GM12878 (cell line): ENCODE data around the gene GAL3ST2. TPM values are rescaled to one million over a fixed set of nuclear protein-coding genes. Genes with fewer than 3 reads are reported as not detected.

Source experiments
- ATAC-seq: fragments of 200-7000 bp; cut with Tn5 transposase; 3 replicates; pipeline ENCODE4 v1.9.1; 2020; ENCODE audit warnings: mild to moderate bottlenecking, moderate library complexity
- BruUV-seq: library from RNA; stranded (reverse); fragments of 400-500 nt; replicated peaks from 2 replicates; lab custom pipeline; 2021; lab: Mats Ljungman, UMichigan
- CTCF ChIA-PET: fragments of 300-600 bp; sonication (Branson Sonifier 250); formaldehyde crosslinking; extraction: SDS; loops from one replicate; lab custom pipeline; 2021; ENCODE audit warnings: inconsistent platforms; lab: Yijun Ruan, JAX
- POLR2A ChIA-PET: fragments of 350-600 bp; formaldehyde crosslinking; extraction: SDS; loops from one replicate; lab custom pipeline; 2021; ENCODE audit warnings: inconsistent platforms; lab: Charles Lee
- RAD21 ChIA-PET: fragments of 300-600 bp; sonication (Branson Sonifier 250); formaldehyde crosslinking; loops from one replicate; lab custom pipeline; 2023; ENCODE audit warnings: antibody characterized with exemption; ENCODE audit not compliant: unreplicated experiment; lab: Charles Lee
- SMC1A ChIA-PET: fragments of 300-600 bp; sonication (Branson Sonifier 250); formaldehyde crosslinking; loops from one replicate; lab custom pipeline; 2023; ENCODE audit not compliant: unreplicated experiment, uncharacterized antibody; lab: Charles Lee
- DNase-seq: peaks from one replicate; pipeline ENCODE4 v3.0.0-alpha.2; 2011; ENCODE audit warnings: low read depth, low spot score
- FAIRE-seq: peaks from 3 replicates; lab custom pipeline; 2011; peaks lifted over from hg19 to GRCh38; lab: Jason Lieb, UNC
- H2AFZ ChIP-seq: 2 replicates; pipeline ENCODE4 v1.6.0; 2011; ENCODE audit warnings: low read depth, low read length, control low read depth; ENCODE audit not compliant: control insufficient read depth
- H3K27ac ChIP-seq: 2 replicates; pipeline ENCODE4 v1.5.1; 2011; ENCODE audit warnings: control low read depth; ENCODE audit not compliant: control insufficient read depth, insufficient read depth
- H3K27me3 ChIP-seq, 2 experiments: replicated peaks in 1 of 2; 2 replicates each; pipeline versions ENCODE4 v1.6.0 to v1.6.1; 2011; ENCODE audit warnings: low read length in 1 of 2; ENCODE audit not compliant: control insufficient read depth in 2 of 2, insufficient read depth in 2 of 2
- H3K36me3 ChIP-seq, 2 experiments: 2 replicates each; pipeline ENCODE4 v1.5.1; 2011; ENCODE audit warnings: low read length in 1 of 2; ENCODE audit not compliant: control insufficient read depth in 2 of 2, insufficient read depth in 2 of 2
- H3K4me1 ChIP-seq: 2 replicates; pipeline ENCODE4 v1.6.1; 2011; ENCODE audit warnings: mild to moderate bottlenecking, low read length, moderate library complexity, mixed read lengths; ENCODE audit not compliant: control insufficient read depth, insufficient read depth
- H3K4me2 ChIP-seq: 2 replicates; pipeline ENCODE4 v1.6.0; 2011; ENCODE audit warnings: control low read depth; ENCODE audit not compliant: control insufficient read depth, insufficient read depth
- H3K4me3 ChIP-seq: fragments of 200-600 bp; sonication (generic); 2 replicates; pipeline ENCODE4 v1.5.1; 2016
- H3K79me2 ChIP-seq: 2 replicates; pipeline ENCODE4 v1.6.0; 2011; ENCODE audit warnings: low read length; ENCODE audit not compliant: control insufficient read depth, insufficient read depth
- H3K9ac ChIP-seq: 2 replicates; pipeline ENCODE4 v1.8.0; 2011; ENCODE audit warnings: low read length, control low read depth, mixed read lengths; ENCODE audit not compliant: control insufficient read depth, insufficient read depth
- H3K9me3 ChIP-seq: replicated peaks from 3 replicates; pipeline ENCODE4 v1.5.1; 2011; ENCODE audit warnings: mild to moderate bottlenecking, low read length; ENCODE audit not compliant: control insufficient read depth, insufficient read depth
- H4K20me1 ChIP-seq: 2 replicates; pipeline ENCODE4 v1.6.0; 2011; ENCODE audit not compliant: control insufficient read depth, insufficient read depth
- ASH2L ChIP-seq: fragments of 300-600, 200-600 bp; sonication (generic); IDR thresholded peaks from 2 replicates; pipeline ENCODE4 v1.6.1; 2017; ENCODE audit warnings: low read depth, mild to moderate bottlenecking, borderline replicate concordance
- CBX3 ChIP-seq: fragments of 200-600 bp; sonication (generic); IDR thresholded peaks from 2 replicates; pipeline ENCODE4 v1.6.1; 2016; ENCODE audit warnings: low read depth, borderline replicate concordance
- DPF2 ChIP-seq: fragments of 450-650 bp; IDR thresholded peaks from 2 replicates; pipeline ENCODE4 v1.6.1; 2017; ENCODE audit warnings: mild to moderate bottlenecking
- MEF2A ChIP-seq: IDR thresholded peaks from 2 replicates; pipeline ENCODE4 v1.6.1; 2011; ENCODE audit warnings: low read depth, mild to moderate bottlenecking, low read length, moderate library complexity; ENCODE audit not compliant: insufficient read depth
- MYB ChIP-seq: fragments of 150-350 bp; IDR thresholded peaks from 2 replicates; pipeline ENCODE4 v1.6.1; 2014; ENCODE audit warnings: mild to moderate bottlenecking, low read depth, low read length, borderline replicate concordance
- NFIC ChIP-seq: IDR thresholded peaks from 2 replicates; pipeline ENCODE4 v1.6.1; 2012; ENCODE audit warnings: low read depth, mild to moderate bottlenecking, inconsistent platforms, low read length, moderate library complexity
- NFYB ChIP-seq: IDR thresholded peaks from 2 replicates; pipeline ENCODE4 v1.6.1; 2011; ENCODE audit warnings: low read depth, mild to moderate bottlenecking, low read length, improper control_type of control experiment, moderate library complexity; ENCODE audit not compliant: insufficient read depth
- NR2F1 ChIP-seq: fragments of 450-650 bp; conservative IDR thresholded peaks from 2 replicates; pipeline ENCODE4 v1.6.1; 2017; ENCODE audit warnings: mild to moderate bottlenecking
- NRF1 ChIP-seq: conservative IDR thresholded peaks from 2 replicates; pipeline ENCODE4 v1.6.1; 2011; ENCODE audit warnings: mild to moderate bottlenecking, low read depth, low read length, improper control_type of control experiment
- TARDBP ChIP-seq: IDR thresholded peaks from 2 replicates; pipeline ENCODE4 v1.6.1; 2016; ENCODE audit warnings: borderline replicate concordance
- ZNF207 ChIP-seq: fragments of 450-650 bp; IDR thresholded peaks from 2 replicates; pipeline ENCODE4 v1.6.1; 2014; ENCODE audit warnings: antibody characterized with exemption, mild to moderate bottlenecking, borderline replicate concordance
- WGBS: methylation state at CpG from one replicate; pipeline ENCODE4 v1.1.6; 2016; ENCODE audit warnings: low lambda C conversion rate; ENCODE audit not compliant: insufficient replicate concordance, insufficient coverage; ENCODE audit errors: missing lambda C conversion rate; 5-methylcytosine and 5-hydroxymethylcytosine counted together
- in situ Hi-C: fragments of 300-500 bp; cut with MboI; formaldehyde crosslinking; loops from 9 replicates; pipeline ENCODE4 v1.14.3; 2018; ENCODE audit warnings: mixed read lengths
- intact Hi-C: fragments of 100-400 bp; cut with micrococcal nuclease; formaldehyde crosslinking; loops from one replicate; pipeline ENCODE4 v1.14.2; 2022; ENCODE audit not compliant: unreplicated experiment
- polyA plus RNA-seq, 11 experiments: library from polyadenylated mRNA; depleted of rRNA in 4 of 11; unstranded in 6 of 11; stranded (reverse) in 5 of 11; fragments of >200 nt; fragmentation: Nextera tagmentation in 4 of 11; fragmentation: Illumina TruSeq in 1 of 11; extraction: Ambion mirVana in 4 of 11; extraction: Trizol in 1 of 11; gene quantifications; 1 replicate in 1 of 11; 2 replicates in 10 of 11; pipeline versions ENCODE4 v1.2.1 to v1.2.3, GENCODE V29; 2011 to 2016; ENCODE audit warnings: inconsistent platforms in 2 of 11, missing spikeins in 2 of 11, low read depth in 1 of 11
- total RNA-seq, 4 experiments: library from RNA; depleted of rRNA in 3 of 4; stranded (reverse); fragments of >200 nt in 3 of 4; fragmentation: Illumina TruSeq in 1 of 4; extraction: Trizol in 1 of 4; gene quantifications; 2 replicates each; pipeline versions ENCODE4 v1.2.1 to v1.2.3, GENCODE V29; 2013 to 2021
- TF ChIP-seq, protein P1 (sequence below): fragments of 450-650 bp; IDR thresholded peaks from 2 replicates; pipeline ENCODE4 v1.6.1; 2018; ENCODE audit warnings: mild to moderate bottlenecking, low read depth, moderate library complexity; ENCODE audit not compliant: partially characterized antibody

GAL3ST2 gene
- total and polyA plus RNA-seq, 10 of the 15 experiments (the other 5 are each of a cell fraction or from before 2014, with no cell fraction given) = 0.09 to 0.36 (median 0.11) TPM; not detected in 7

DNA sequence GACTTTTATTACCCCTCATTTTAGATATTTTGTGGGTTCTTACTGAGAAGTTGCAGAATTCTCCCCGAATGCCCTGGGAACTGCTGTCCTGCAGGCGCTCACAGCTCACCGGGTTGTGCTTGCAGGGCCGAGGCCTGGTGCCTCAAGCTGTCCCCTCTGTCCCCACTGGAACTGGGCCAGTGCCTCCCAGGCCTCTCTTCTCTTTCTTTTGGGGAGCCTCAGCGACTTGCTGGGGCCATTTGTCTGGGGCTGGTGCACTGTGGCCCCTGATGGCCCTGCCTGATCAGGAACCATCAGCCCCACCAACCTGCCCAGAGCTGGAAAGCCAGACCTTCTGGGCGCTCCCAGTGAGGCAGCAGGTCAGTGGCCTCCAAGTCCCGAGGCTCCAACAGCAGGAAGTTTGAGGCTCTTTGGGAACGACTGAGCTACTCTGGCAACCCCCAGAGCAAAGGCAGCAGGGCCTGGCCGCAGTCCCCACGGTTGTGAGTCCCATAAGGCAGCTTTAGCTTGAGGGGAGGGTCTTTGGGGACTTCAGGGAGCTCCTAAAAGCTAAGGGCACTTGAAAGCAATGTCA lies 17.7 kb downstream of the GAL3ST2 start:
- in situ Hi-C loops (no loop called here), intact Hi-C loops (no loop called here)
- FAIRE-seq = no peak
- no peaks in the 10 kb centered on the region for H3K79me2 ChIP-seq
- ChIA-PET POLR2A (no interaction called here), SMC1A (no interaction called here), CTCF (interaction anchor here (0.7 kb wide), 1 partner anchor 65 kb away, joined by 3 read pairs; no protein-coding TSS in a partner anchor), RAD21 (no interaction called here)
- no peaks in the 10 kb centered on the region for H4K20me1 ChIP-seq
- WGBS = 44% methylated on average over 10 of the region's 10 CpGs
- H3K4me3 ChIP-seq = no peak overlapping the region
- no peak overlapping the region for H3K4me2 ChIP-seq
- H3K27ac ChIP-seq = no peak overlapping the region
- TF ChIP-seq NFYB (no peak), TARDBP (no peak), NR2F1 (no peak), MYB (no peak), NFIC (no peak), NRF1 (no peak), CBX3 (no peak), ASH2L (no peak), DPF2 (no peak), MEF2A (no peak), ZNF207 (no peak)
- TF ChIP-seq, protein P1, sequence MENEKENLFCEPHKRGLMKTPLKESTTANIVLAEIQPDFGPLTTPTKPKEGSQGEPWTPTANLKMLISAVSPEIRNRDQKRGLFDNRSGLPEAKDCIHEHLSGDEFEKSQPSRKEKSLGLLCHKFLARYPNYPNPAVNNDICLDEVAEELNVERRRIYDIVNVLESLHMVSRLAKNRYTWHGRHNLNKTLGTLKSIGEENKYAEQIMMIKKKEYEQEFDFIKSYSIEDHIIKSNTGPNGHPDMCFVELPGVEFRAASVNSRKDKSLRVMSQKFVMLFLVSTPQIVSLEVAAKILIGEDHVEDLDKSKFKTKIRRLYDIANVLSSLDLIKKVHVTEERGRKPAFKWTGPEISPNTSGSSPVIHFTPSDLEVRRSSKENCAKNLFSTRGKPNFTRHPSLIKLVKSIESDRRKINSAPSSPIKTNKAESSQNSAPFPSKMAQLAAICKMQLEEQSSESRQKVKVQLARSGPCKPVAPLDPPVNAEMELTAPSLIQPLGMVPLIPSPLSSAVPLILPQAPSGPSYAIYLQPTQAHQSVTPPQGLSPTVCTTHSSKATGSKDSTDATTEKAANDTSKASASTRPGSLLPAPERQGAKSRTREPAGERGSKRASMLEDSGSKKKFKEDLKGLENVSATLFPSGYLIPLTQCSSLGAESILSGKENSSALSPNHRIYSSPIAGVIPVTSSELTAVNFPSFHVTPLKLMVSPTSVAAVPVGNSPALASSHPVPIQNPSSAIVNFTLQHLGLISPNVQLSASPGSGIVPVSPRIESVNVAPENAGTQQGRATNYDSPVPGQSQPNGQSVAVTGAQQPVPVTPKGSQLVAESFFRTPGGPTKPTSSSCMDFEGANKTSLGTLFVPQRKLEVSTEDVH = no peak
- TF ChIP-seq, all 136 proteins: peak for 0
- Histone ChIP-seq H3K36me3 (no peaks in the 10 kb centered on the region), H3K9me3 (no peaks in the 10 kb centered on the region), H3K9ac (no peak overlapping the region), H3K4me1 (peaks cover 3% of the 10 kb centered on the region; the same call in 1 of the 2 replicates), H2AFZ (no peak overlapping the region), H3K27me3 (no peaks in the 10 kb centered on the region)
- ATAC-seq (no peak), DNase-seq (no peak)
- BruUV-seq = no TSS peak
